ENCODE data around the gene MRTFA. TPM values are rescaled to one million over a fixed set of nuclear protein-coding genes. Genes with fewer than 3 reads are reported as not detected.
"Not testable (repeated sequence)": the region's sequence is repeated elsewhere in the genome, so short reads cannot be mapped to it uniquely, and the experiment has no call there.

The MRTFA gene
- total and polyA plus RNA-seq, 8 donors = 22.5 to 58.0 (median 26.5) TPM

DNA sequence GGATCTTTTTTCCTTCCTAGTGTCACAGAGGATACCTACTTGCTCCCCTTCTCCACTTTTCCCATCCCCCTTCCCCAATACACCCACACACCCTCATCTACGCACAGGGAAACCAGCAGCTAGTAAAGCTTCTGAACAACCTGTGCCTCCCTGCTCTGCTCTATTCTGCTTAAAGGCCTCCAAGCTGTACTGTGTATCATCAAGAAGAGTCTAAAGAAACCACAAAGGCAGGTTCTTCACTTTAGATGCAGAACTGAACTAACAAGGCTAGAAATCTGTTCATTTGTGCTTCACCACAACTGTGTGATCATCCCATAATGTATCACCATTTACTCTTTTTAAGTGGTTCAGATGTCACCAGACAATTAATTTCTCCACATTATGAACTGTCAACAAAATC, 133.6 kb downstream of the MRTFA start:
- no peak for TF ChIP-seq CTCF (IDR thresholded peaks at IDR 0.05)
- DNase-seq = no peak
- H3K27ac ChIP-seq = no peak overlapping the region
- H3K27me3 ChIP-seq = no peaks in the 10 kb centered on the region
- no peak for ATAC-seq
- H3K9me3 ChIP-seq = no peaks in the 10 kb centered on the region
- no peaks in the 10 kb centered on the region for H3K36me3 ChIP-seq
- intact Hi-C loops (cut with DNase I) = no loop called here
- no peak overlapping the region for H3K4me3 ChIP-seq
- peaks cover 21 to 54% of the 10 kb centered on the region in 2 donors for H3K4me1 ChIP-seq

GRCh38 chr22:40500465-40500786, 136.1 kb downstream of the MRTFA start:
- H3K27me3 ChIP-seq; DNase-seq; ATAC-seq; H3K4me3 ChIP-seq; intact Hi-C loops (cut with DNase I); H3K36me3 ChIP-seq; H3K27ac ChIP-seq; H3K9me3 ChIP-seq: not testable (repeated sequence)
- H3K4me1 ChIP-seq = peaks cover 15 to 47% of the 10 kb centered on the region in 2 donors

DNA sequence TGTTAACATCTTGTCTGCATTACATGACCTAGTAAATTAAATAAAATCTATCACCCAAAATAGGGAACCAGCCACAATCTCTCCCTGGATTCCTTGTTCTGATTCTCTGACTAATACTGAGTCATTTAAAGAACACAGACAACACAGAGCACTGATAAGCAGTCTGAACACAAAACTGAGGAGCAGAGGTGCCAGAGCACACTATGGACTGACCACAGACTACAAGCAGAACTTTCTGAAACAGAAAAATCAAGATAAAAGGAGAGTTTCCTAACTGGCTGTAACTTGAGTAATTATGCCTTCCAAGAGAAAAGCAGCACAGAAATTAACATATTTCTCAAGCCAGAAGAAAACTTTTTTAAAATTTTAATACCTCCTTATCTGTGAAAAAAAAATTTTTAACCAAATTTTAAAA, 137.3 kb downstream of the MRTFA start:
- Histone ChIP-seq H3K9me3 (no peaks in the 10 kb centered on the region), H3K27ac (peak overlapping the region; percentile 66 to 74), H3K4me1 (peaks cover 15 to 35% of the 10 kb centered on the region in 2 donors), H3K27me3 (no peaks in the 10 kb centered on the region), H3K4me3 (no peak overlapping the region), H3K36me3 (no peaks in the 10 kb centered on the region)
- TF ChIP-seq CTCF (IDR thresholded peaks at IDR 0.05) = no peak
- DNase-seq (no peak), ATAC-seq (peak; percentile 91)
- intact Hi-C loops (cut with DNase I) = no loop called here

GRCh38 chr22:40498420-40499208, 137.9 kb downstream of the MRTFA start:
- no peaks in the 10 kb centered on the region for H3K27me3 ChIP-seq
- no peaks in the 10 kb centered on the region for H3K9me3 ChIP-seq
- peak; percentile 85 for ATAC-seq
- no peak for DNase-seq
- H3K4me1 ChIP-seq = peaks cover 15 to 32% of the 10 kb centered on the region in 2 donors
- no peaks in the 10 kb centered on the region for H3K36me3 ChIP-seq
- intact Hi-C loops (cut with DNase I) = no loop called here
- peak overlapping the region; percentile 66 to 74 for H3K27ac ChIP-seq
- no peak for TF ChIP-seq CTCF (IDR thresholded peaks at IDR 0.05)
- no peak overlapping the region for H3K4me3 ChIP-seq

- Histone ChIP-seq H3K9me3 (no peaks in the 10 kb centered on the region), H3K4me1 (peaks cover 28 to 52% of the 10 kb centered on the region in 2 donors), H3K36me3 (no peaks in the 10 kb centered on the region), H3K27ac (peak overlapping the region; percentile 79 to 82), H3K4me3 (no peak overlapping the region), H3K27me3 (no peaks in the 10 kb centered on the region)
- DNase-seq = no peak
- ATAC-seq = no peak
- TF ChIP-seq CTCF (IDR thresholded peaks at IDR 0.05) = no peak
- intact Hi-C loops (cut with DNase I) = no loop called here
Observed at GRCh38 chr22:40493441-40493840, 143.1 kb downstream of the MRTFA start.

Data from left lung (tissue), 10 donors.